Mesendoderm (in vitro differentiated cells): ENCODE results near the gene SHC2.

Experiments
- DNase-seq: peaks from one replicate; pipeline ENCODE4 v3.0.0; 2013
- H2AK5ac ChIP-seq: 2 replicates; pipeline ENCODE4 v1.6.1; 2013; ENCODE audit warnings: low read length, inconsistent platforms
- H2BK120ac ChIP-seq: 2 replicates; pipeline ENCODE4 v1.6.1; 2013; ENCODE audit warnings: low read depth, mild to moderate bottlenecking, low read length, moderate library complexity, mixed read lengths
- H2BK15ac ChIP-seq: replicated peaks from 2 replicates; pipeline ENCODE4 v1.6.1; 2013; ENCODE audit warnings: low read depth, mild to moderate bottlenecking, moderate library complexity
- H2BK5ac ChIP-seq: 2 replicates; pipeline ENCODE4 v1.6.1; 2013; ENCODE audit warnings: low read length, inconsistent platforms
- H3K18ac ChIP-seq: 2 replicates; pipeline ENCODE4 v1.6.1; 2013; ENCODE audit warnings: mild to moderate bottlenecking, low read length, mixed read lengths
- H3K23ac ChIP-seq: one replicate; pipeline ENCODE4 v1.6.1; 2013; ENCODE audit warnings: low read length
- H3K27ac ChIP-seq: 2 replicates; pipeline ENCODE4 v1.5.1; 2013; ENCODE audit warnings: low read depth, mild to moderate bottlenecking, inconsistent platforms, low read length, moderate library complexity
- H3K27me3 ChIP-seq: 2 replicates; pipeline ENCODE4 v1.6.1; 2013; ENCODE audit warnings: low read length, control low read depth, mild to moderate bottlenecking, inconsistent platforms; ENCODE audit not compliant: insufficient read depth, poor library complexity
- H3K36me3 ChIP-seq: 2 replicates; pipeline ENCODE4 v1.6.1; 2013; ENCODE audit warnings: low read length, inconsistent platforms; ENCODE audit not compliant: control insufficient read depth, insufficient read depth
- H3K4ac ChIP-seq: one replicate; pipeline ENCODE4 v1.6.1; 2013; ENCODE audit warnings: low read depth, mild to moderate bottlenecking, low read length, moderate library complexity
- H3K4me1 ChIP-seq: 2 replicates; pipeline ENCODE4 v1.6.1; 2013; ENCODE audit warnings: low read depth, low read length, inconsistent platforms; ENCODE audit not compliant: control insufficient read depth
- H3K4me2 ChIP-seq: 2 replicates; pipeline ENCODE4 v1.6.1; 2013; ENCODE audit warnings: low read length
- H3K4me3 ChIP-seq: 2 replicates; pipeline ENCODE4 v1.5.1; 2013; ENCODE audit warnings: mild to moderate bottlenecking, low read length
- H3K56ac ChIP-seq: one replicate; pipeline ENCODE4 v1.6.1; 2013; ENCODE audit warnings: low read length
- H3K79me1 ChIP-seq: 2 replicates; pipeline ENCODE4 v1.6.1; 2013; ENCODE audit warnings: low read length, inconsistent platforms
- H3K79me2 ChIP-seq: 2 replicates; pipeline ENCODE4 v1.6.1; 2013; ENCODE audit warnings: mild to moderate bottlenecking, low read length; ENCODE audit not compliant: control insufficient read depth, insufficient read depth
- H3K9ac ChIP-seq: 2 replicates; pipeline ENCODE4 v1.6.1; 2013; ENCODE audit warnings: low read length, inconsistent platforms
- H4K5ac ChIP-seq: one replicate; pipeline ENCODE4 v1.6.1; 2013; ENCODE audit warnings: low read length
- H4K8ac ChIP-seq: one replicate; pipeline ENCODE4 v1.6.1; 2013; ENCODE audit warnings: low read depth, mild to moderate bottlenecking, control low read depth, low read length, moderate library complexity
- WGBS: extraction: QIAGEN DNeasy Blood & Tissue Kit; methylation state at CpG from one replicate; pipeline ENCODE4 v1.1.7; 2013; ENCODE audit warnings: low lambda C conversion rate, missing lambda C conversion rate; ENCODE audit not compliant: insufficient coverage; ENCODE audit errors: extremely low coverage; 5-methylcytosine and 5-hydroxymethylcytosine counted together

The SHC2 gene

DNA sequence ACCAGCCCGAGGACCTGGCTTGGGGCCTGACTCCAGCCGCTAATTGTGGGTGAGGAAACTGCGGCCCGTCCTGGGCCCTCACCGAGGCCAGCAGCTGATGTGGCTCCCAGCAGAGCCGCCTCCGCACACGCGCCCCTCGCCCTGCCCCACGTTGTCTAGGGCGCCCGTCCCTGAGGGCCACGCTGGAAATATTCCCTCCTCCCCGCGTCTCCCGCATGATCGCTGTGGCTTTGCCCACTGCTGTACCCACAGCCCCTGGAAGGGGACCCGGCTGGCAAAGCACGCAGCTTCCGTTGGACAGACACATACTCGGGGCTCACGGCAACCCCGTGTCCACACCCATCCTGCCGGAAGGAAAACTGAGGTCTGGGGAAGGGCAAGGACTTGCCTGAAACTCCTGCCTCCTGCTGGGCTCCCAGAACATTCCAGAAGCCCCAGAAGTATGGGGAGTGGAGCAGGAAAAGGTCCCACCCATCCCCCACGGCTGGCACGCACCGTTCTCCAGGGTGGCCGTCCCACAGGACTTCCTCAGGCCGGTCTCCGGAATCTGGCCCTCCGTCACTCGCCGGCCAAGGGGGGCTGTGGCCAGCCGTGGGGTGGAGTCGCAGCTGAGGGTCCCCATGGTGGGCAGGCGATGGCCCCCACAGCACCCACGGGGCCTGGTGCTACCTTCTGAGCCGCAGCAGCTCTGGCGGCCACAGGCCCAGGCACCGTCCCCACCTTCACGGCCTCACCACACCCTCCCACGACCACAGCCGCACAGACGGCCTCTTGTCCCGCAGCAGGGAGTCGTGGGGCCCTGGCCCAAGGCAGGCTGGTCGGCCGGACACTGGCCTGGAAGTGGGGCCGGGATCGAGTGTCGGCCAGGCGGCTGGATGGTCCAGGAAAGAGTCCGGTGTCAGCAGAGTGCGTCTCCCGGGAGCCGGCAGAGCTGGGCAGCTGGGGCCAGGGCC, 13.6 kb upstream of the SHC2 start:
- WGBS, result no CpG with 5 or more reads among the region's 57 CpGs
- no peak overlapping the region for H3K4me2 ChIP-seq
- no peak overlapping the region for H3K9ac ChIP-seq
- no peak overlapping the region for H3K4me3 ChIP-seq
- no peak overlapping the region for H4K8ac ChIP-seq
- H3K36me3 ChIP-seq, result no peaks in the 10 kb centered on the region
- H3K4me1 ChIP-seq, result no peaks in the 10 kb centered on the region
- H2BK15ac ChIP-seq, result no peak overlapping the region
- H3K27me3 ChIP-seq, result no peaks in the 10 kb centered on the region
- no peak overlapping the region for H3K23ac ChIP-seq
- H2AK5ac ChIP-seq, result no peak overlapping the region
- no peak for DNase-seq
- no peak overlapping the region for H2BK5ac ChIP-seq
- H4K5ac ChIP-seq, result no peak overlapping the region
- H3K4ac ChIP-seq, result no peak overlapping the region
- H2BK120ac ChIP-seq, result no peak overlapping the region
- no peaks in the 10 kb centered on the region for H3K79me2 ChIP-seq
- H3K79me1 ChIP-seq, result no peaks in the 10 kb centered on the region
- H3K56ac ChIP-seq, result no peak overlapping the region
- no peak overlapping the region for H3K27ac ChIP-seq
- no peak overlapping the region for H3K18ac ChIP-seq

DNA sequence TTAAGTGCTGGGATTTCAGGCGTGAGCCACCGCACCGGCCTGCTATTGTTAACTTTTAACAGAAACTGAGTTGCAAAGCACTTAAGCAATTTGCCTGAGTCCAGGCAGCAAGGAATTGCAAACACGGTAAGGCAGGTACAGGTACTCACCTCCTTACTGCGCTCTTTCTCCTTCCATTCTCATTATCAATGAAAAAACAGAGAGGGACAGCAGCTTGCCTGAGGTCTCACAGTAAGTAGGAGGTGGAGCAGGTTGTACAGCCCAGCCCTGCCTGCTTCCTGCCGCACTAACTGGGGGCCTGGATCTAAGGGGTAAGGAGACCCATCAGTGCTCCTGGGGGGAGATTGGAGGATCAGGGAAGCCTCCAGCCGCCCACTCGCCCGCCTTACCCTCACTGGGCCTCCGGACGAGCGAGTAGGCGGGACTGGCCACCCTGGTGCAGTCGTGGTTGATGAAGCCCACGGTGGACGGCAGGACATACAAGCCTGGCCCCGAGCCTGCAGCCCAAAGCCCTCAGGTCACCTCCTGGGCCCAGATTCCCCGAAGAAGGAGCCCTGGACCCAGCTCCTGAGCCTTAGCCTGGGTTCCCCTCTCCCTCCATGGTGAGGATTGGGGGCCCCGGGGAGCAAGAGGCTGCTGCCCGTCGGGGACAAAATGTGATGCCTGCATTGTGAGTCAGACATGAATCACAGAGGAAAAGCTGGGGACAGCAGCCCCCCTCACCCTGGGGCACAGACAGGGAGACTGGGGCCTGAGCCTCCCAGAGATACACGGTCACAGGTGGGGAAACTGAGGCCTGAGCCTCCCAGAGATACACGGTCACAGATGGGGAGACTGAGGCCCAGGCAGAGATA, 11.4 kb upstream of the SHC2 start:
- H4K5ac ChIP-seq, result no peak overlapping the region
- H3K36me3 ChIP-seq, result no peaks in the 10 kb centered on the region
- no peak for DNase-seq
- H3K56ac ChIP-seq, result no peak overlapping the region
- H3K79me2 ChIP-seq, result no peaks in the 10 kb centered on the region
- H2AK5ac ChIP-seq, result no peak overlapping the region
- H3K9ac ChIP-seq, result no peak overlapping the region
- no CpG with 5 or more reads among the region's 23 CpGs for WGBS
- no peak overlapping the region for H3K18ac ChIP-seq
- H3K27ac ChIP-seq, result no peak overlapping the region
- no peaks in the 10 kb centered on the region for H3K27me3 ChIP-seq
- no peak overlapping the region for H2BK15ac ChIP-seq
- H2BK5ac ChIP-seq, result no peak overlapping the region
- H3K4me1 ChIP-seq, result no peaks in the 10 kb centered on the region
- no peaks in the 10 kb centered on the region for H3K79me1 ChIP-seq
- H4K8ac ChIP-seq, result no peak overlapping the region
- no peak overlapping the region for H3K4ac ChIP-seq
- no peak overlapping the region for H3K23ac ChIP-seq
- H2BK120ac ChIP-seq, result no peak overlapping the region
- no peak overlapping the region for H3K4me2 ChIP-seq
- no peak overlapping the region for H3K4me3 ChIP-seq

DNA sequence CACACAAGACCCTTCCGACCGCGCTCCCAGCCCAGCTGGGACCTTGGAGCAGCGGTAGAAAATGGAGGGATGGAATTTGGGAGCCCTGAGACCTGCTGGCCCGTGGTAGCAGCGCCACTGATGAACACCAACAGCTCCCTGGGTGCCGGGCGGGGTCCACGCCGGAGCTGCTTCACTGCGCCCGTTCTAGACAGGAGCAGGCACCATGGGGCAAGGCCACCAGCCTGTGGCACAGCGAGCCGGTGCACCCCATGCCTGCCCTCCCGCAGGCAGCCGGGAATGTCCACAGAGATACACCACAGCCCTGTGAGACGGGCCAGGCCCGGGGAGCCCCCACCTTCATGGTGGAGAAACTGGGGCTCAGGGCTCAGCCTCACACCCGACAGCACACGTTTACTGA, 9.9 kb upstream of the SHC2 start:
- Histone ChIP-seq H2AK5ac (no peak overlapping the region), H2BK15ac (no peak overlapping the region)

DNA sequence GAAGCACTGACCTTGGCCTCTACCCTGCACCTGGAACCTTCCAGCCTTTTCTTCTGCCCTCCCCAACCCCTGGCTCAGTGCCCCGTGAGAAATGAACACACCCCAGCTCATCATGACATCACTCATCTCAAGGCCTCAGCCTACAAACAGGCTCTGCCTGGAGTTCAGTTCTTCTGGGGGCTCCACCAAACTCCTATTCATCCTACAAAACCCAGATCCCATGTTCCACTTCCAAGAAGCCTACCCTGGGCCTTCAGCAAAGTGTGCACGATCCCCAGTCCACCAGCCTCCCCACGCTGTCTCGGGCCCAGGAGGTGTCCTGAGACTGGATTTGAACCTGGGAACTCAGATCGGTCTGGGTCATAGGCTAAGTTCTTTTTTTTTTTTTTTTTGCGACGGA, 9.0 kb upstream of the SHC2 start:
- WGBS, result no CpG with 5 or more reads among the region's 7 CpGs

More for the DNA sequence above, 9.9 kb upstream of the SHC2 start:
- no peaks in the 10 kb centered on the region for H3K79me2 ChIP-seq
- WGBS, result no CpG with 5 or more reads among the region's 20 CpGs
- no peak overlapping the region for H3K23ac ChIP-seq
- H2BK5ac ChIP-seq, result no peak overlapping the region
- H4K5ac ChIP-seq, result no peak overlapping the region
- H3K56ac ChIP-seq, result no peak overlapping the region
- no peak overlapping the region for H3K9ac ChIP-seq
- no peak overlapping the region for H2BK120ac ChIP-seq
- no peak overlapping the region for H3K4ac ChIP-seq
- no peak overlapping the region for H3K4me3 ChIP-seq
- no peak overlapping the region for H4K8ac ChIP-seq
- no peaks in the 10 kb centered on the region for H3K79me1 ChIP-seq
- no peak overlapping the region for H3K4me2 ChIP-seq
- no peaks in the 10 kb centered on the region for H3K27me3 ChIP-seq
- no peaks in the 10 kb centered on the region for H3K4me1 ChIP-seq
- H3K36me3 ChIP-seq, result no peaks in the 10 kb centered on the region
- H3K18ac ChIP-seq, result no peak overlapping the region
- no peak for DNase-seq
- no peak overlapping the region for H3K27ac ChIP-seq

DNA sequence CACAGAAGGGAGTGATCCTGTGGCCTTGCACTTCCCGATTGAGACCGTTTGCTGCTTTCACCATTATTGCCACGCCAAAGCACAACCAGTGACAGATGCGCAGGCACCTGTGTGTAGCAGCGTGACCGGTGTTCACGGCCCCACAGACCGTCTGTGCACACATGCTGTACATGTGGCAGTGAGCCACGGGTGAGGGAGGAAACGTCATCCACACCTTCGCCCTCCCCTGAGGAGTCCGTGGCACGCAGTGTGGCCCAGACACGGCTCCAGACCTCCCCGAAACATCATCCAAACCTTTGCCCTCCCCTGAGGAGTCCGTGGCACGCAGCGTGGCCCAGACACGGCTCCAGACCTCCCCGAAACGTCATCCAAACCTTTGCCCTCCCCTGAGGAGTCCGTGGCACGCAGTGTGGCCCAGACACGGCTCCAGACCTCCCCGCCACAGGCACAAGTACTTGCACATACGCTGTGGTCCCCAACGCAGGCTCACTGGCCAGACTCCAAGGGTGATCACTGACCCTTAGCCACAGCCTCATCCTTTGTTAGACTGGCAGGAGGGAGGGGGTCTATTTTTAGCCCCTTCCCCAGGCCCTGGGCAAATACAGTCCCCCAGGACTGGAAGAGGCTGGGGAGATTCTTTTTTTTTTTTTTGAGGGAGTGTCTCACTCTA, 7.9 kb upstream of the SHC2 start:
- H2BK120ac ChIP-seq, result no peak overlapping the region
- no peak overlapping the region for H2BK15ac ChIP-seq
- H3K18ac ChIP-seq, result no peak overlapping the region
- no peak overlapping the region for H3K4ac ChIP-seq
- no peak overlapping the region for H3K56ac ChIP-seq
- no peak overlapping the region for H2BK5ac ChIP-seq
- no peaks in the 10 kb centered on the region for H3K79me1 ChIP-seq
- no peaks in the 10 kb centered on the region for H3K36me3 ChIP-seq
- H3K4me3 ChIP-seq, result no peak overlapping the region
- no peaks in the 10 kb centered on the region for H3K4me1 ChIP-seq
- H2AK5ac ChIP-seq, result no peak overlapping the region
- no CpG with 5 or more reads among the region's 27 CpGs for WGBS
- H3K23ac ChIP-seq, result no peak overlapping the region
- H4K8ac ChIP-seq, result no peak overlapping the region
- H3K9ac ChIP-seq, result no peak overlapping the region
- no peak overlapping the region for H3K27ac ChIP-seq
- no peak overlapping the region for H4K5ac ChIP-seq
- DNase-seq, result no peak
- H3K4me2 ChIP-seq, result no peak overlapping the region
- H3K27me3 ChIP-seq, result no peaks in the 10 kb centered on the region
- no peaks in the 10 kb centered on the region for H3K79me2 ChIP-seq

More for the DNA sequence above, 9.0 kb upstream of the SHC2 start:
- H2AK5ac ChIP-seq, result no peak overlapping the region
- no peak overlapping the region for H3K4me2 ChIP-seq
- no peak overlapping the region for H3K23ac ChIP-seq
- no peak overlapping the region for H4K5ac ChIP-seq
- no peak overlapping the region for H3K27ac ChIP-seq
- no peak overlapping the region for H2BK120ac ChIP-seq
- no peaks in the 10 kb centered on the region for H3K36me3 ChIP-seq
- no peak for DNase-seq
- H3K4me1 ChIP-seq, result no peaks in the 10 kb centered on the region
- no peak overlapping the region for H2BK5ac ChIP-seq
- H3K18ac ChIP-seq, result no peak overlapping the region
- H2BK15ac ChIP-seq, result no peak overlapping the region
- H4K8ac ChIP-seq, result no peak overlapping the region
- no peaks in the 10 kb centered on the region for H3K79me2 ChIP-seq
- no peaks in the 10 kb centered on the region for H3K79me1 ChIP-seq
- no peak overlapping the region for H3K56ac ChIP-seq
- H3K4me3 ChIP-seq, result no peak overlapping the region
- no peak overlapping the region for H3K9ac ChIP-seq
- H3K27me3 ChIP-seq, result no peaks in the 10 kb centered on the region
- no peak overlapping the region for H3K4ac ChIP-seq
